ENCODE results near the gene ABCA7.

GRCh38 chr19:1020868-1021425 lies 19.0 kb upstream of the ABCA7 start, which contains the start of gene TMEM259:
- TF ChIP-seq, protein P1, sequence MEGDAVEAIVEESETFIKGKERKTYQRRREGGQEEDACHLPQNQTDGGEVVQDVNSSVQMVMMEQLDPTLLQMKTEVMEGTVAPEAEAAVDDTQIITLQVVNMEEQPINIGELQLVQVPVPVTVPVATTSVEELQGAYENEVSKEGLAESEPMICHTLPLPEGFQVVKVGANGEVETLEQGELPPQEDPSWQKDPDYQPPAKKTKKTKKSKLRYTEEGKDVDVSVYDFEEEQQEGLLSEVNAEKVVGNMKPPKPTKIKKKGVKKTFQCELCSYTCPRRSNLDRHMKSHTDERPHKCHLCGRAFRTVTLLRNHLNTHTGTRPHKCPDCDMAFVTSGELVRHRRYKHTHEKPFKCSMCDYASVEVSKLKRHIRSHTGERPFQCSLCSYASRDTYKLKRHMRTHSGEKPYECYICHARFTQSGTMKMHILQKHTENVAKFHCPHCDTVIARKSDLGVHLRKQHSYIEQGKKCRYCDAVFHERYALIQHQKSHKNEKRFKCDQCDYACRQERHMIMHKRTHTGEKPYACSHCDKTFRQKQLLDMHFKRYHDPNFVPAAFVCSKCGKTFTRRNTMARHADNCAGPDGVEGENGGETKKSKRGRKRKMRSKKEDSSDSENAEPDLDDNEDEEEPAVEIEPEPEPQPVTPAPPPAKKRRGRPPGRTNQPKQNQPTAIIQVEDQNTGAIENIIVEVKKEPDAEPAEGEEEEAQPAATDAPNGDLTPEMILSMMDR (IDR thresholded peaks at IDR 0.05): no peak
- TF ChIP-seq POLR2A (IDR thresholded peaks at IDR 0.05) (no peak), POLR2AphosphoS5 (IDR thresholded peaks at IDR 0.05) (peak; percentile 48 to 84 (median 68))

Data from sigmoid colon (tissue), 4 donors.